ENCODE data around the gene MAP7.

Gene MAP7

GRCh38 chr6:136549300-136550044 is 750 bp downstream of the MAP7 start:
- DNase-seq (ENCODE audit: low read depth): no peak
- H3K4me3 ChIP-seq (ENCODE audit: low read depth, low read length): peak overlapping the region; percentile 62
- no peak for TF ChIP-seq CTCF (IDR thresholded peaks at IDR 0.05; ENCODE audit: low read depth, low read length, missing control alignments)

- no peak overlapping the region for H3K4me3 ChIP-seq (ENCODE audit: low read depth, low read length)
- no peak for DNase-seq (ENCODE audit: low read depth)
- no peak for TF ChIP-seq CTCF (IDR thresholded peaks at IDR 0.05; ENCODE audit: low read depth, low read length, missing control alignments)
Observed at GRCh38 chr6:136548582-136549299, 1.5 kb downstream of the MAP7 start.

GRCh38 chr6:136547871-136548270 is 2.4 kb downstream of the MAP7 start:
- no peak for TF ChIP-seq CTCF (IDR thresholded peaks at IDR 0.05; ENCODE audit: low read depth, low read length, missing control alignments)
- no peak for DNase-seq (ENCODE audit: low read depth)
- H3K4me3 ChIP-seq (ENCODE audit: low read depth, low read length): no peak overlapping the region

- H3K4me3 ChIP-seq (ENCODE audit: low read depth, low read length): no peak overlapping the region
- TF ChIP-seq CTCF (IDR thresholded peaks at IDR 0.05; ENCODE audit: low read depth, low read length, missing control alignments): peak; percentile 62
- DNase-seq (ENCODE audit: low read depth): no peak
Observed at GRCh38 chr6:136547336-136547735, 2.9 kb downstream of the MAP7 start.

- H3K4me3 ChIP-seq (ENCODE audit: low read depth, low read length): no peak overlapping the region
- no peak for TF ChIP-seq CTCF (IDR thresholded peaks at IDR 0.05; ENCODE audit: low read depth, low read length, missing control alignments)
- DNase-seq (ENCODE audit: low read depth): no peak
Observed at GRCh38 chr6:136546331-136546730, 3.9 kb downstream of the MAP7 start.

GRCh38 chr6:136544326-136544725 is 5.9 kb downstream of the MAP7 start:
- DNase-seq (ENCODE audit: low read depth): no peak
- H3K4me3 ChIP-seq (ENCODE audit: low read depth, low read length): no peak overlapping the region
- no peak for TF ChIP-seq CTCF (IDR thresholded peaks at IDR 0.05; ENCODE audit: low read depth, low read length, missing control alignments)

All from GM12864 (cell line).